Stomach (tissue), 9 donors: Measurements from ENCODE around the gene ZNF398. TPM values are rescaled to one million over a fixed set of nuclear protein-coding genes. Genes with fewer than 3 reads are reported as not detected.
"Not testable (repeated sequence)": the region's sequence is repeated elsewhere in the genome, so short reads cannot be mapped to it uniquely, and the experiment has no call there.

ENCODE experiments used
- DNase-seq, 2 donors: peaks; one replicate each; pipeline versions ENCODE4 v3.0.0 to v3.0.0-alpha.2; 2013 to 2019
- H3K27ac ChIP-seq, 5 donors: fragments of 200-600 bp in 4 of 5; sonication (generic) in 4 of 5; one replicate each; pipeline ENCODE4 v1.5.1; 2013 to 2019; ENCODE audit warnings: mild to moderate bottlenecking in 1 of 5, moderate library complexity in 1 of 5
- H3K27me3 ChIP-seq, 3 donors: fragments of 200-600 bp; sonication (generic); one replicate each; pipeline ENCODE4 v1.5.1; 2017 to 2019; ENCODE audit warnings: mixed run types in 1 of 3
- H3K36me3 ChIP-seq, 4 donors: fragments of 200-600 bp; sonication (generic); 1 replicate in 3 of 4; 2 replicates in 1 of 4; pipeline ENCODE4 v1.5.1; 2016 to 2019
- H3K4me1 ChIP-seq, 4 donors: fragments of 200-600 bp; sonication (generic); one replicate each; pipeline ENCODE4 v1.5.1; 2016 to 2019
- H3K4me3 ChIP-seq, 4 donors: fragments of 200-600 bp; sonication (generic) in 3 of 4; one replicate each; pipeline ENCODE4 v1.5.1; 2016 to 2019; ENCODE audit warnings: mild to moderate bottlenecking in 1 of 4
- H3K9me3 ChIP-seq, 4 donors: fragments of 200-600 bp; sonication (generic); one replicate each; pipeline ENCODE4 v1.5.1; 2016 to 2019
- CTCF ChIP-seq, 7 experiments: fragments of 450-650 bp in 4 of 7; fragments of 200-600 bp in 3 of 7; sonication (generic) in 3 of 7; IDR thresholded peaks; one replicate each; pipeline ENCODE4 v1.5.1; 2016 to 2019; ENCODE audit warnings: antibody characterized with exemption in 7 of 7, control low read depth in 2 of 7, mild to moderate bottlenecking in 1 of 7
- EP300 ChIP-seq: sonication (generic); formaldehyde crosslinking; IDR thresholded peaks from one replicate; pipeline ENCODE4 v1.6.1; 2017; ENCODE audit warnings: antibody characterized with exemption
- POLR2A ChIP-seq, 4 donors: fragments of 450-650 bp; IDR thresholded peaks; one replicate each; pipeline ENCODE4 v1.6.1; 2016; ENCODE audit warnings: antibody characterized with exemption in 4 of 4, control low read depth in 2 of 4, mild to moderate bottlenecking in 1 of 4, moderate library complexity in 1 of 4
- POLR2AphosphoS5 ChIP-seq, 3 donors: sonication (generic); formaldehyde crosslinking; IDR thresholded peaks; one replicate each; pipeline ENCODE4 v1.6.1; 2016; ENCODE audit warnings: antibody characterized with exemption in 3 of 3
- WGBS, 5 donors: extraction: QIAGEN DNeasy Blood & Tissue Kit in 3 of 5; methylation state at CpG; one replicate each; pipeline versions ENCODE4 v1.1.5 to v1.1.7; 2013 to 2018; 5-methylcytosine and 5-hydroxymethylcytosine counted together
- intact Hi-C: fragments of 100-400 bp; cut with DNase I; formaldehyde crosslinking; loops from one replicate; pipeline ENCODE4 v1.15.1; 2023; ENCODE audit warnings: low total_unique reads
- polyA plus RNA-seq, 3 donors: library from polyadenylated mRNA; stranded (reverse); fragments of 200-250 nt; gene quantifications; one replicate each; pipeline ENCODE4 v1.2.3, GENCODE V29; 2013
- total RNA-seq, 5 donors: library from RNA; depleted of rRNA; stranded (reverse); fragments of >200 nt; gene quantifications; one replicate each; pipeline versions ENCODE4 v1.1.0 to v1.2.3, GENCODE V29; 2014 to 2016
- donor health status: healthy with polysubstance abuse.
- donor health status: Bipolar disorder and iron deficiency.
- donor health status: healthy.

Gene ZNF398
- total and polyA plus RNA-seq, 8 donors: 2.1 to 55.4 (median 12.5) TPM

GRCh38 chr7:149225106-149225505 is 77.9 kb downstream of the ZNF398 start:
- Histone ChIP-seq H3K9me3 (no peaks in the 10 kb centered on the region), H3K4me1 (no peaks in the 10 kb centered on the region), H3K27me3 (no peaks in the 10 kb centered on the region), H3K36me3 (peaks cover 35 to 61% (median 59%) of the 10 kb centered on the region in 4 donors), H3K27ac (no peak overlapping the region), H3K4me3 (no peak overlapping the region)
- 92 to 95% (median 94%) methylated on average over 19 of the region's 19 CpGs for WGBS, 5 donors
- intact Hi-C loops: no loop called here
- DNase-seq: no peak
- TF ChIP-seq CTCF (IDR thresholded peaks at IDR 0.05): no peak
- no peak for TF ChIP-seq POLR2A (IDR thresholded peaks at IDR 0.05)
- no peak for TF ChIP-seq POLR2AphosphoS5 (IDR thresholded peaks at IDR 0.05)
- TF ChIP-seq EP300: no peak

GRCh38 chr7:149225656-149226055 is 78.4 kb downstream of the ZNF398 start:
- no peaks in the 10 kb centered on the region for H3K4me1 ChIP-seq
- 92 to 96% (median 96%) methylated on average over 12 to 22 of the region's 22 CpGs for WGBS, 5 donors
- H3K9me3 ChIP-seq: no peaks in the 10 kb centered on the region
- intact Hi-C loops: no loop called here
- no peaks in the 10 kb centered on the region for H3K27me3 ChIP-seq
- H3K4me3 ChIP-seq: no peak overlapping the region
- H3K36me3 ChIP-seq: peaks cover 30 to 55% (median 54%) of the 10 kb centered on the region in 4 donors
- DNase-seq: no peak
- no peak overlapping the region for H3K27ac ChIP-seq
- no peak for TF ChIP-seq POLR2A (IDR thresholded peaks at IDR 0.05)
- no peak for TF ChIP-seq CTCF (IDR thresholded peaks at IDR 0.05)
- no peak for TF ChIP-seq POLR2AphosphoS5 (IDR thresholded peaks at IDR 0.05)
- no peak for TF ChIP-seq EP300

GRCh38 chr7:149226366-149226765 is 79.1 kb downstream of the ZNF398 start:
- H3K4me3 ChIP-seq, H3K9me3 ChIP-seq, H3K4me1 ChIP-seq, H3K27ac ChIP-seq, H3K27me3 ChIP-seq, intact Hi-C loops, DNase-seq: not testable (repeated sequence)
- H3K36me3 ChIP-seq: peaks cover 23 to 48% (median 47%) of the 10 kb centered on the region in 4 donors
- WGBS, 5 donors: 90 to 95% (median 93%) methylated on average over 12 to 17 of the region's 17 CpGs

- no peaks in the 10 kb centered on the region for H3K9me3 ChIP-seq
- WGBS, 5 donors: 68 to 98% (median 87%) methylated on average over 6 of the region's 6 CpGs
- H3K4me3 ChIP-seq: no peak overlapping the region
- no peaks in the 10 kb centered on the region for H3K27me3 ChIP-seq
- no peaks in the 10 kb centered on the region for H3K4me1 ChIP-seq
- TF ChIP-seq EP300 (no peak), POLR2AphosphoS5 (IDR thresholded peaks at IDR 0.05) (no peak), POLR2A (IDR thresholded peaks at IDR 0.05) (no peak), CTCF (IDR thresholded peaks at IDR 0.05) (no peak)
- no peak overlapping the region for H3K27ac ChIP-seq
- intact Hi-C loops: no loop called here
- no peak for DNase-seq
- H3K36me3 ChIP-seq: peaks cover 20 to 42% (median 41%) of the 10 kb centered on the region in 4 donors
These were observed 79.7 kb downstream of the ZNF398 start for GRCh38 chr7:149226840-149227494.

- DNase-seq: no peak
- Histone ChIP-seq H3K9me3 (no peaks in the 10 kb centered on the region), H3K27me3 (no peaks in the 10 kb centered on the region), H3K36me3 (peaks cover 14 to 22% (median 21%) of the 10 kb centered on the region in 4 donors), H3K27ac (no peak overlapping the region), H3K4me1 (no peaks in the 10 kb centered on the region), H3K4me3 (no peak overlapping the region)
- intact Hi-C loops: no loop called here
- WGBS, 5 donors: 50 to 64% (median 58%) methylated on average over 7 of the region's 7 CpGs
- TF ChIP-seq EP300: no peak
- no peak for TF ChIP-seq POLR2AphosphoS5 (IDR thresholded peaks at IDR 0.05)
- no peak for TF ChIP-seq POLR2A (IDR thresholded peaks at IDR 0.05)
- no peak for TF ChIP-seq CTCF (IDR thresholded peaks at IDR 0.05)
These were observed 81.7 kb downstream of the ZNF398 start for GRCh38 chr7:149228831-149229471.
